Pancreas (tissue), 10 donors: ENCODE data around the gene S1PR1. TPM values are rescaled to one million over a fixed set of nuclear protein-coding genes. Genes with fewer than 3 reads are reported as not detected.
"Not testable (repeated sequence)": the region's sequence is repeated elsewhere in the genome, so short reads cannot be mapped to it uniquely, and the experiment has no call there.

Experiments
- ATAC-seq, 4 donors: fragments of 200-7000 bp; cut with Tn5 transposase; one replicate each; pipeline versions ENCODE4 v1.8.0 to v1.9.1; 2020; ENCODE audit warnings: mild to moderate bottlenecking in 4 of 4, moderate library complexity in 4 of 4
- DNase-seq, 6 donors: peaks; one replicate each; pipeline ENCODE4 v3.0.0-alpha.2; 2020
- FAIRE-seq: peaks from 2 replicates; lab custom pipeline; 2012; peaks lifted over from hg19 to GRCh38; lab: Jason Lieb, UNC
- H3K27ac ChIP-seq, 4 donors: fragments of 200-600 bp; sonication (generic); 1 replicate in 3 of 4; 2 replicates in 1 of 4; pipeline versions ENCODE4 v1.5.0 to v1.8.0; 2020
- H3K27me3 ChIP-seq, 4 donors: fragments of 200-600 bp; one replicate each; pipeline ENCODE4 v1.8.0; 2021
- H3K36me3 ChIP-seq, 3 donors: fragments of 200-600 bp; sonication (generic) in 1 of 3; one replicate each; pipeline versions ENCODE4 v1.5.0 to v1.8.0; 2020 to 2021
- H3K4me1 ChIP-seq, 3 donors: fragments of 200-600 bp; one replicate each; pipeline ENCODE4 v1.8.0; 2021
- H3K4me3 ChIP-seq, 4 donors: fragments of 200-600 bp; sonication (generic) in 2 of 4; one replicate each; pipeline versions ENCODE4 v1.5.0 to v1.8.0; 2020 to 2021
- H3K9me3 ChIP-seq, 4 donors: fragments of 200-600 bp; one replicate each; pipeline ENCODE4 v1.8.0; 2021
- CTCF ChIP-seq, 4 donors: fragments of 200-600 bp; sonication (generic) in 3 of 4; IDR thresholded peaks; one replicate each; pipeline versions ENCODE4 v1.5.0 to v1.8.0; 2021; ENCODE audit warnings: antibody characterized with exemption in 4 of 4
- WGBS, 2 donors: extraction: QIAGEN DNeasy Blood & Tissue Kit; methylation state at CpG; one replicate each; pipeline ENCODE4 v1.1.7; 2013; 5-methylcytosine and 5-hydroxymethylcytosine counted together
- intact Hi-C, 3 donors: fragments of 100-400 bp; cut with DNase I; formaldehyde crosslinking; loops; one replicate each; pipeline versions ENCODE4 v1.11.1 to v1.14.2; 2022
- polyA plus RNA-seq, 2 donors: library from polyadenylated mRNA; stranded (reverse); fragments of 200-250 nt; gene quantifications; one replicate each; pipeline ENCODE4 v1.2.3, GENCODE V29; 2013
- total RNA-seq, 6 donors: library from RNA; stranded (reverse); fragmentation: NEBNext Ultra II Directional in 4 of 6; extraction: Animal tissue kit (Norgen Biotek cat#: 25700) in 4 of 6; gene quantifications; one replicate each; pipeline versions ENCODE4 v1.2.1 to v1.2.4, GENCODE V29; 2021 to 2023
- donor health status: healthy with polysubstance abuse.
- donor health status: DM: no; HTN: no; CAD: no; lungs with moderate emphysema.
- donor health status: DM: no; HTN: no; CAD: no.
- donor health status: control.
- donor health status: control.
- donor health status: Bipolar disorder and iron deficiency.
- donor health status: DM: yes; HTN: yes; CAD: no.
- donor health status: DM: no; HTN: no; CAD: no.
- donor health status: DM: no; HTN: no; CAD: no.
- donor health status: DM: yes; HTN: yes; CAD: no.

The S1PR1 gene
- total and polyA plus RNA-seq, 8 donors, result 2.3 to 10.1 (median 5.7) TPM

- TF ChIP-seq CTCF (IDR thresholded peaks at IDR 0.05), result no peak
- Histone ChIP-seq H3K9me3 (no peaks in the 10 kb centered on the region), H3K4me3 (no peak overlapping the region), H3K4me1 (no peaks in the 10 kb centered on the region), H3K36me3 (no peaks in the 10 kb centered on the region), H3K27ac (no peak overlapping the region), H3K27me3 (no peaks in the 10 kb centered on the region)
- FAIRE-seq (no peak), DNase-seq (no peak), ATAC-seq (no peak)
- intact Hi-C loops, result no loop called here
- 76 to 93% methylated on average over 1 of the region's 1 CpG for WGBS, 2 donors
These were observed 37.2 kb upstream of the S1PR1 start for GRCh38 chr1:101199637-101199982.

GRCh38 chr1:101200513-101200912, 36.3 kb upstream of the S1PR1 start:
- no peaks in the 10 kb centered on the region for H3K4me1 ChIP-seq
- FAIRE-seq, result no peak
- intact Hi-C loops, result no loop called here

GRCh38 chr1:101203820-101204540, 32.8 kb upstream of the S1PR1 start:
- Histone ChIP-seq H3K27me3 (no peaks in the 10 kb centered on the region), H3K4me1 (no peaks in the 10 kb centered on the region), H3K9me3 (no peaks in the 10 kb centered on the region), H3K4me3 (no peak overlapping the region), H3K27ac (no peak overlapping the region), H3K36me3 (no peaks in the 10 kb centered on the region)
- TF ChIP-seq CTCF (IDR thresholded peaks at IDR 0.05), result no peak
- ATAC-seq (no peak), FAIRE-seq (no peak), DNase-seq (no peak)
- WGBS, 2 donors, result 67 to 70% methylated on average over 6 of the region's 6 CpGs
- intact Hi-C loops, result no loop called here

More at GRCh38 chr1:101200513-101200912, 36.3 kb upstream of the S1PR1 start:
- no peak overlapping the region for H3K27ac ChIP-seq
- H3K36me3 ChIP-seq, result no peaks in the 10 kb centered on the region
- ATAC-seq, result no peak
- TF ChIP-seq CTCF (IDR thresholded peaks at IDR 0.05), result no peak
- WGBS, 2 donors, result 77 to 93% methylated on average over 2 of the region's 2 CpGs
- H3K4me3 ChIP-seq, result no peak overlapping the region
- no peaks in the 10 kb centered on the region for H3K27me3 ChIP-seq
- no peak for DNase-seq
- H3K9me3 ChIP-seq, result no peaks in the 10 kb centered on the region

- Histone ChIP-seq H3K4me3 (no peak overlapping the region), H3K4me1 (no peaks in the 10 kb centered on the region), H3K27ac (no peak overlapping the region), H3K9me3 (no peaks in the 10 kb centered on the region), H3K36me3 (no peaks in the 10 kb centered on the region), H3K27me3 (no peaks in the 10 kb centered on the region)
- intact Hi-C loops, result no loop called here
- FAIRE-seq (no peak), ATAC-seq (no peak), DNase-seq (no peak)
- no peak for TF ChIP-seq CTCF (IDR thresholded peaks at IDR 0.05)
These were observed 31.4 kb upstream of the S1PR1 start for GRCh38 chr1:101205457-101205856.

- WGBS, 2 donors, result 72 to 75% methylated on average over 4 of the region's 4 CpGs
- H3K4me1 ChIP-seq, ATAC-seq, DNase-seq, H3K9me3 ChIP-seq, intact Hi-C loops, H3K27ac ChIP-seq, FAIRE-seq, H3K27me3 ChIP-seq, H3K36me3 ChIP-seq, H3K4me3 ChIP-seq: not testable (repeated sequence)
These were observed 30.7 kb upstream of the S1PR1 start for GRCh38 chr1:101206139-101206538.

- intact Hi-C loops, H3K4me1 ChIP-seq, H3K27me3 ChIP-seq, H3K4me3 ChIP-seq, DNase-seq, H3K27ac ChIP-seq, ATAC-seq, H3K9me3 ChIP-seq, H3K36me3 ChIP-seq, FAIRE-seq: not testable (repeated sequence)
- 87 to 96% methylated on average over 9 of the region's 9 CpGs for WGBS, 2 donors
These were observed 29.5 kb upstream of the S1PR1 start for GRCh38 chr1:101207271-101207670.
